GM20000 (cell line): Measurements from ENCODE around the gene STAT1.

Experiments
- DNase-seq: peaks from one replicate; pipeline ENCODE4 v3.0.0; 2012; ENCODE audit warnings: low spot score
- CTCF ChIP-seq: IDR thresholded peaks from 2 replicates; pipeline ENCODE4 v1.5.1; 2012; ENCODE audit warnings: mild to moderate bottlenecking, control low read depth; ENCODE audit errors: extremely low read depth, missing control alignments

The STAT1 gene

GRCh38 chr2:190987938-190988337 lies 26.0 kb downstream of the STAT1 start:
- no peak for DNase-seq
- no peak for TF ChIP-seq CTCF

- no peak for TF ChIP-seq CTCF
- no peak for DNase-seq
Observed at GRCh38 chr2:190987116-190987515, 26.9 kb downstream of the STAT1 start.

GRCh38 chr2:190986221-190986953 lies 27.6 kb downstream of the STAT1 start:
- no peak for DNase-seq
- no peak for TF ChIP-seq CTCF

GRCh38 chr2:190984595-190984994 lies 29.4 kb downstream of the STAT1 start:
- TF ChIP-seq CTCF, result no peak
- no peak for DNase-seq

GRCh38 chr2:190982262-190983034 lies 31.5 kb downstream of the STAT1 start:
- no peak for TF ChIP-seq CTCF

GRCh38 chr2:190981733-190982132 lies 32.2 kb downstream of the STAT1 start:
- DNase-seq, result no peak
- TF ChIP-seq CTCF, result no peak

More at GRCh38 chr2:190982262-190983034, 31.5 kb downstream of the STAT1 start:
- DNase-seq, result no peak

- no peak for DNase-seq
Observed at GRCh38 chr2:190981333-190981732, 32.6 kb downstream of the STAT1 start.

More at GRCh38 chr2:190981333-190981732, 32.6 kb downstream of the STAT1 start:
- no peak for TF ChIP-seq CTCF
